Loucy (cell line): ENCODE measurements around the gene CYP19A1.

Experiments
- H2AFZ ChIP-seq: fragments of 200-600 bp; sonication (generic); 2 replicates; pipeline ENCODE4 v1.6.0; 2016; ENCODE audit warnings: antibody characterized with exemption, mild to moderate bottlenecking, low read length, moderate library complexity
- H3F3A ChIP-seq: fragments of 200-600 bp; 2 replicates; pipeline ENCODE4 v1.6.0; 2016; ENCODE audit warnings: antibody characterized with exemption, low read depth, mild to moderate bottlenecking
- H3K27me3 ChIP-seq: fragments of 200-600 bp; sonication (generic); 2 replicates; pipeline ENCODE4 v1.6.1; 2014; ENCODE audit warnings: low read length, mild to moderate bottlenecking; ENCODE audit not compliant: insufficient read depth, poor library complexity, severe bottlenecking
- H3K36me3 ChIP-seq: fragments of 200-600 bp; sonication (generic); 2 replicates; pipeline ENCODE4 v1.6.1; 2016; ENCODE audit warnings: low read length; ENCODE audit not compliant: insufficient read depth
- H3K4me1 ChIP-seq: fragments of 200-600 bp; sonication (generic); 2 replicates; pipeline ENCODE4 v1.5.1; 2014; ENCODE audit warnings: low read length, mild to moderate bottlenecking; ENCODE audit not compliant: insufficient read depth, poor library complexity, severe bottlenecking
- H3K4me2 ChIP-seq: fragments of 200-600 bp; sonication (generic); 2 replicates; pipeline ENCODE4 v1.6.0; 2014; ENCODE audit warnings: antibody characterized with exemption, low read length, low read depth, mild to moderate bottlenecking; ENCODE audit not compliant: poor library complexity, severe bottlenecking
- H3K4me3 ChIP-seq: fragments of 200-600 bp; sonication (generic); 2 replicates; pipeline ENCODE4 v1.5.1; 2014; ENCODE audit warnings: low read length, mild to moderate bottlenecking, mixed read lengths; ENCODE audit not compliant: poor library complexity, severe bottlenecking
- H3K79me2 ChIP-seq: fragments of 200-600 bp; sonication (generic); 2 replicates; pipeline ENCODE4 v1.6.1; 2014; ENCODE audit warnings: low read length; ENCODE audit not compliant: insufficient read depth
- H3K9ac ChIP-seq: fragments of 200-600 bp; sonication (generic); 2 replicates; pipeline ENCODE4 v1.6.0; 2014; ENCODE audit warnings: mild to moderate bottlenecking, low read depth, low read length, moderate library complexity; ENCODE audit not compliant: poor library complexity, severe bottlenecking
- H3K9me2 ChIP-seq: fragments of 200-600 bp; sonication (generic); replicated peaks from 2 replicates; pipeline ENCODE4 v1.6.1; 2016; ENCODE audit warnings: low read depth, low read length, mixed read lengths
- H3K9me3 ChIP-seq: fragments of 200-600 bp; sonication (generic); 2 replicates; pipeline ENCODE4 v1.6.1; 2014; ENCODE audit warnings: mild to moderate bottlenecking, antibody characterized with exemption, low read length, low read depth; ENCODE audit not compliant: insufficient read depth
- H4K20me1 ChIP-seq: fragments of 200-600 bp; sonication (generic); 2 replicates; pipeline ENCODE4 v1.6.0; 2014; ENCODE audit warnings: antibody characterized with exemption, low read length, mild to moderate bottlenecking; ENCODE audit not compliant: insufficient read depth, poor library complexity, severe bottlenecking
- CTCF ChIP-seq: fragments of 200-600 bp; sonication (generic); conservative IDR thresholded peaks from 2 replicates; pipeline ENCODE4 v1.5.1; 2014; ENCODE audit warnings: mild to moderate bottlenecking, antibody characterized with exemption, low read length
- EZH2phosphoT487 ChIP-seq: fragments of 200-600 bp; IDR thresholded peaks from 2 replicates; pipeline ENCODE4 v1.6.1; 2018; ENCODE audit warnings: antibody characterized with exemption, mild to moderate bottlenecking, moderate library complexity, borderline replicate concordance

Gene CYP19A1

DNA sequence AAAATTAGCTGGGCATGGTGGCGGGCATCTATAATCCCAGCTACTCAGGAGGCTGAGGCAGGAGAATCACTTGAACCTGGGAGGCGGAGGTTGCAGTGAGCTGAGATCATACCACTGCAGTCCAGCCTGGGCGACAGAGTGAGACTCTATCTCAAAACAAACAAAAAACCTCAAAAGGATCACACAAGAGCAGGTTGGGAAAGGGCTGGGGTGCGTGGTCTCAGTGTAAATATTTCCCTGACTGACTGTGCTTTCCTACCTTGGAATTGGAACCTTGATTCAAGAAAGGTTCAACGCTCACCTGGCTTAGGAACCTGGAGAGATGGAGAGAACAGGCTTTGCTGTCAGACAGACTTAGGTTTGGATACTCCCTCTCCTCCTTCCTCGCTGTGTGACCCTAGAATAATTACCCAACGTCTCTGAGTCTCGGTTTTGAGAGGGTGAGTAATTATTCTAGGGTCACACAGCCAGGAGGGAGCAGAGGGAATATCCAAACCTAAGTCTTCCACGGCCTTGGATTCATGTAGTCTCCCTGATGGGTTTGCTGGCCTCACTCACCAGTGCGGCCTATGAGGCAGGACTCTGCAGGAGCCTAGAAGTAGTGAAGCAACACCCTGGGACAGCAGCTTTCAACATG is 24.6 kb downstream of the CYP19A1 start:
- H3K9me3 ChIP-seq, result no peaks in the 10 kb centered on the region

GRCh38 chr15:51313074-51313393 is 25.4 kb downstream of the CYP19A1 start:
- no peaks in the 10 kb centered on the region for H3K36me3 ChIP-seq
- no peaks in the 10 kb centered on the region for H3F3A ChIP-seq
- TF ChIP-seq CTCF (no peak), EZH2phosphoT487 (no peak)
- no peaks in the 10 kb centered on the region for H3K9me3 ChIP-seq
- H3K4me2 ChIP-seq, result no peak overlapping the region
- no peaks in the 10 kb centered on the region for H3K79me2 ChIP-seq
- H3K27me3 ChIP-seq, result no peaks in the 10 kb centered on the region
- H3K4me3 ChIP-seq, result no peak overlapping the region
- H3K4me1 ChIP-seq, result peaks cover 5% of the 10 kb centered on the region
- no peaks in the 10 kb centered on the region for H3K9me2 ChIP-seq
- H3K9ac ChIP-seq, result no peak overlapping the region
- no peaks in the 10 kb centered on the region for H4K20me1 ChIP-seq
- no peak overlapping the region for H2AFZ ChIP-seq

More for the DNA sequence above, 24.6 kb downstream of the CYP19A1 start:
- Histone ChIP-seq H3K4me1 (peaks cover 5% of the 10 kb centered on the region), H3K36me3 (no peaks in the 10 kb centered on the region), H2AFZ (no peak overlapping the region), H3F3A (no peaks in the 10 kb centered on the region), H3K4me2 (no peak overlapping the region), H3K9me2 (no peaks in the 10 kb centered on the region), H4K20me1 (no peaks in the 10 kb centered on the region), H3K4me3 (no peak overlapping the region), H3K9ac (no peak overlapping the region), H3K27me3 (no peaks in the 10 kb centered on the region), H3K79me2 (no peaks in the 10 kb centered on the region)
- no peak for TF ChIP-seq CTCF
- no peak for TF ChIP-seq EZH2phosphoT487

DNA sequence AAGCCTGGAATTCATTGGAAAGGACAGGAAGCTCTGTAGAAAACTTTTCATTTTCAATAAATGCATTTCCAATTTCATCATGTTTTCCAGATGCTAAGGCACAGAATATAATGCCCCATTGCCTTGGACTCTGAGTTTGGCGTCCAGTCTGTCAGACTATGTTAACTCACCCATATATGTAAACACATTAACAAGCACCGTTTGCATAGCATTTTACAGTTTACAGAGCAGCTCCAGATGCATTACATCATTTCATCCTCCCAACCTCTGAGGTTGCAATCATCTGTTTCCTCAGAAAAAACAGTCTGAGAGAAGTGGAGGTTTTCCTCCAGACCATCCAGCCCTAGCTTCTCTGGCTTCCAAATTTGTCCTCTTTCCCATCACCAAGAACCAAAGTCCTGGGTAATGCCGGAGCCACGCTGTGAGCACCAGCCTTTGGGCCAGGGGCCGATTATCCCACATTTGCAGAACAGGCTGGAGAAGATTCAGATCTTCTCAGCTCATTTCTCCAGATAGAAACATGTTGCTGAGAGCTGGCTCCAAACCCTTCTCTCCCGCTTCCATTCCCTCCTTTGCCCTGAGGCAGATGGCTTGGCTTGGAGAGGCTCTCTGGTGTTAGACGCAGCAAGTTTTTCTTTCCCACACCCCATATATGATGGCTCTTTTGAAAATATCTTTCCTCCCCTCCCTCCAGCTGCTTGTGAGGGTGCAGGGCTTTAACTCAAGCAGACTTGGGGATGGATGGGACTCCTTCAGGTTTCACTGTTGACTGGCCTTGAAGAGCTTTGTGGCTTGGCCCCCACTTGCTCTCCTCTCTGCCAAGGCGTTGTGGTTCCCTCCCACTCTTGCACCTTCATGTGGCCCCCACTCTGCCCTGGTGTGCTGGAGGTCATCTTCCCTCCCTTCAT is 26.0 kb downstream of the CYP19A1 start:
- Histone ChIP-seq H3K9me3 (no peaks in the 10 kb centered on the region), H3K36me3 (no peaks in the 10 kb centered on the region), H3F3A (no peaks in the 10 kb centered on the region), H3K4me3 (no peak overlapping the region), H2AFZ (no peak overlapping the region), H3K9ac (no peak overlapping the region), H3K4me1 (peaks cover 9% of the 10 kb centered on the region), H3K9me2 (no peaks in the 10 kb centered on the region), H3K4me2 (no peak overlapping the region), H3K79me2 (no peaks in the 10 kb centered on the region), H4K20me1 (no peaks in the 10 kb centered on the region), H3K27me3 (no peaks in the 10 kb centered on the region)
- TF ChIP-seq EZH2phosphoT487 (no peak), CTCF (no peak)
